ENCODE results near the gene CD6. TPM values are rescaled to one million over a fixed set of nuclear protein-coding genes. Genes with fewer than 3 reads are reported as not detected.

Gene CD6
- polyA plus RNA-seq, 1 donor (not counting 4 experiments of a cell fraction or from before 2014, with no cell fraction given) = 0.03 TPM

DNA sequence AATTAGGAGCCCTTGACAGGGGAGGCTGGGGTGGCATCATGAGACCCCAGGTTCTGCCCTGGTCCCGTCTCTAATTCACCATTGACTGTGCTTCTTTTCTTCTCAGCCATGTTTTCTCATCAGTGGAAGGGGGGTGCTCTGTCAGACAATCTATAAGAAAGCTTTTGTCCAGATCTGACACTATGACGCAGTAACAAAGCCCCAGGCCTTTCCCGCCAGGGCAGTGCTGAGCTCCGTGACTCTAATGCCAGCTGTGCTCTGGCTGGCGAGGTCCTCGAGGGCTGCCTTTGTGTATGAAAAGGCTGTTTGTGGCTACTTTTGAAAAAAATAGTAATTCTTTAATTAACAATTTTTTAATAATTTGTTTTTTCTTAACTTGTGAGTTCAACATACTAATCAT, 3.2 kb downstream of the CD6 start:
- no peak overlapping the region for H3K9ac ChIP-seq (ENCODE audit: control insufficient read depth, extremely low read depth, insufficient read depth, low read length)
- peaks cover 11% of the 10 kb centered on the region for H3K4me1 ChIP-seq (ENCODE audit: control insufficient read depth, extremely low read depth, insufficient read depth, low read length)
- no peak overlapping the region for H3K4me3 ChIP-seq (ENCODE audit: control insufficient read depth in 2 of 3, extremely low read depth in 1 of 3, insufficient read depth in 2 of 3, low read depth in 1 of 3, low read length in 3 of 3)
- H3K9me1 ChIP-seq (ENCODE audit: control insufficient read depth, extremely low read depth, insufficient read depth, low read length) = peaks cover 2% of the 10 kb centered on the region
- dilution Hi-C loops (cut with MboI; ENCODE audit: extremely low pct_ligation_motif_present, low sequenced_read_pairs) = no loop called here
- no peaks in the 10 kb centered on the region for H3K9me3 ChIP-seq (ENCODE audit: control insufficient read depth, low read depth, low read length)
- DNase-seq (ENCODE audit: low read depth, low spot score) (no peak), FAIRE-seq (no peak)
- H3K27me3 ChIP-seq (ENCODE audit: control insufficient read depth, extremely low read depth, insufficient read depth, low read length) = peaks cover 3% of the 10 kb centered on the region
- no peak overlapping the region for H3K4me2 ChIP-seq (ENCODE audit: control insufficient read depth, extremely low read depth, insufficient read depth, low read depth, low read length)
- no peak overlapping the region for H3K27ac ChIP-seq (ENCODE audit: control insufficient read depth, insufficient read depth, low read length)
- H2AFZ ChIP-seq (ENCODE audit: control insufficient read depth, low read length) = no peak overlapping the region
- no peaks in the 10 kb centered on the region for H4K20me1 ChIP-seq (ENCODE audit: control insufficient read depth, extremely low read depth, insufficient read depth, low read length)
- H3K36me3 ChIP-seq (ENCODE audit: control insufficient read depth in 2 of 2, extremely low read depth in 1 of 2, insufficient read depth in 2 of 2, low read length in 2 of 2) = no peaks in the 10 kb centered on the region
- no peak for TF ChIP-seq EZH2 (IDR thresholded peaks at IDR 0.05; ENCODE audit: low read length)
- TF ChIP-seq, protein P1, sequence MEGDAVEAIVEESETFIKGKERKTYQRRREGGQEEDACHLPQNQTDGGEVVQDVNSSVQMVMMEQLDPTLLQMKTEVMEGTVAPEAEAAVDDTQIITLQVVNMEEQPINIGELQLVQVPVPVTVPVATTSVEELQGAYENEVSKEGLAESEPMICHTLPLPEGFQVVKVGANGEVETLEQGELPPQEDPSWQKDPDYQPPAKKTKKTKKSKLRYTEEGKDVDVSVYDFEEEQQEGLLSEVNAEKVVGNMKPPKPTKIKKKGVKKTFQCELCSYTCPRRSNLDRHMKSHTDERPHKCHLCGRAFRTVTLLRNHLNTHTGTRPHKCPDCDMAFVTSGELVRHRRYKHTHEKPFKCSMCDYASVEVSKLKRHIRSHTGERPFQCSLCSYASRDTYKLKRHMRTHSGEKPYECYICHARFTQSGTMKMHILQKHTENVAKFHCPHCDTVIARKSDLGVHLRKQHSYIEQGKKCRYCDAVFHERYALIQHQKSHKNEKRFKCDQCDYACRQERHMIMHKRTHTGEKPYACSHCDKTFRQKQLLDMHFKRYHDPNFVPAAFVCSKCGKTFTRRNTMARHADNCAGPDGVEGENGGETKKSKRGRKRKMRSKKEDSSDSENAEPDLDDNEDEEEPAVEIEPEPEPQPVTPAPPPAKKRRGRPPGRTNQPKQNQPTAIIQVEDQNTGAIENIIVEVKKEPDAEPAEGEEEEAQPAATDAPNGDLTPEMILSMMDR (optimal IDR thresholded peaks at IDR 0.05 in 1 of 3, IDR thresholded peaks at IDR 0.05 in 1 of 3, conservative IDR thresholded peaks at IDR 0.05 in 1 of 3; ENCODE audit: extremely low read depth in 1 of 3, insufficient read depth in 2 of 3, low read length in 3 of 3) = no peak
- H3K79me2 ChIP-seq (ENCODE audit: control insufficient read depth, insufficient read depth, low read length) = no peaks in the 10 kb centered on the region

DNA sequence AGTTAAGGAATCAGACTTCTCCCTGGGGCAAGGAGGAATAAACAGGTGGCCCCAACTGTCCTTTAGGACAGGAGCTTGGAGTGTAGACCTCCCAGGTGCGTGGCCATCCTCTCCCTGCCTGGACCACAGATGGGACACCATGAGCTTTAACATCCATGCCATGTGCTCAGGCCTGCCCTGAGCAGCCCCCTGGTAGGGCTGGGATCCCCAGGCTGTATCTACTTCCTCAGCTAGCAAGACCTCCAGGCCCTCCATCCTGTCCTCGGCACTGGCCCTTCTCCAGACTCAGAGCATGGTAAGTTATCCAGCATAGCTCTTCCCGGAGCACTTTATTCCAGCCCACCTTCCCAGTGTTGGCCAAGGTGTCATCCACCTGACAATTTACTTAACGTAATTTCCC, 5.7 kb downstream of the CD6 start:
- H3K79me2 ChIP-seq (ENCODE audit: control insufficient read depth, insufficient read depth, low read length) = no peaks in the 10 kb centered on the region
- FAIRE-seq (no peak), DNase-seq (ENCODE audit: low read depth, low spot score) (no peak)
- no peaks in the 10 kb centered on the region for H4K20me1 ChIP-seq (ENCODE audit: control insufficient read depth, extremely low read depth, insufficient read depth, low read length)
- H3K4me2 ChIP-seq (ENCODE audit: control insufficient read depth, extremely low read depth, insufficient read depth, low read depth, low read length) = no peak overlapping the region
- no peak overlapping the region for H3K4me3 ChIP-seq (ENCODE audit: control insufficient read depth in 2 of 3, extremely low read depth in 1 of 3, insufficient read depth in 2 of 3, low read depth in 1 of 3, low read length in 3 of 3)
- no peaks in the 10 kb centered on the region for H3K9me3 ChIP-seq (ENCODE audit: control insufficient read depth, low read depth, low read length)
- H2AFZ ChIP-seq (ENCODE audit: control insufficient read depth, low read length) = no peak overlapping the region
- peaks cover 3% of the 10 kb centered on the region for H3K27me3 ChIP-seq (ENCODE audit: control insufficient read depth, extremely low read depth, insufficient read depth, low read length)
- H3K9ac ChIP-seq (ENCODE audit: control insufficient read depth, extremely low read depth, insufficient read depth, low read length) = no peak overlapping the region
- H3K36me3 ChIP-seq (ENCODE audit: control insufficient read depth in 2 of 2, extremely low read depth in 1 of 2, insufficient read depth in 2 of 2, low read length in 2 of 2) = no peaks in the 10 kb centered on the region
- H3K9me1 ChIP-seq (ENCODE audit: control insufficient read depth, extremely low read depth, insufficient read depth, low read length) = peaks cover 2% of the 10 kb centered on the region
- TF ChIP-seq, protein P1 (optimal IDR thresholded peaks at IDR 0.05 in 1 of 3, IDR thresholded peaks at IDR 0.05 in 1 of 3, conservative IDR thresholded peaks at IDR 0.05 in 1 of 3; ENCODE audit: extremely low read depth in 1 of 3, insufficient read depth in 2 of 3, low read length in 3 of 3) = no peak
- TF ChIP-seq EZH2 (IDR thresholded peaks at IDR 0.05; ENCODE audit: low read length) = no peak
- H3K4me1 ChIP-seq (ENCODE audit: control insufficient read depth, extremely low read depth, insufficient read depth, low read length) = peaks cover 11% of the 10 kb centered on the region
- no peak overlapping the region for H3K27ac ChIP-seq (ENCODE audit: control insufficient read depth, insufficient read depth, low read length)
- dilution Hi-C loops (cut with MboI; ENCODE audit: extremely low pct_ligation_motif_present, low sequenced_read_pairs) = no loop called here

All from keratinocyte (primary cell).